Stimulated activated effector memory CD8-positive, alpha-beta T cell treated with anti-CD3 and anti-CD28 coated beads, Interleukin-12 subunit alpha, Interleukin-12 subunit beta, amount 100 ng/mL, for 72 hours (primary cell): ENCODE measurements around the gene HOMER1.

Source experiments
- ATAC-seq: fragments of 150-1000 bp; cut with Tn5 transposase; 2 replicates; pipeline ENCODE4 v1.10.0; 2021
- DNase-seq, 2 donors: peaks; one replicate each; pipeline ENCODE4 v3.0.0; 2021 to 2022; ENCODE audit warnings: low spot score in 2 of 2
- H3K27ac Mint-ChIP-seq: one replicate; pipeline ENCODE4 v1.8.0; 2022; ENCODE audit warnings: mild to moderate bottlenecking, mixed read lengths
- H3K36me3 Mint-ChIP-seq: one replicate; pipeline ENCODE4 v1.8.0; 2022; ENCODE audit warnings: mild to moderate bottlenecking, mixed read lengths
- H3K4me1 Mint-ChIP-seq: one replicate; pipeline ENCODE4 v1.8.0; 2022; ENCODE audit warnings: mixed read lengths
- H3K4me3 Mint-ChIP-seq: one replicate; pipeline ENCODE4 v1.8.0; 2022; ENCODE audit warnings: mild to moderate bottlenecking, mixed read lengths
- H3K9me3 Mint-ChIP-seq: one replicate; pipeline ENCODE4 v1.8.0; 2022; ENCODE audit warnings: mixed read lengths

Gene HOMER1

DNA sequence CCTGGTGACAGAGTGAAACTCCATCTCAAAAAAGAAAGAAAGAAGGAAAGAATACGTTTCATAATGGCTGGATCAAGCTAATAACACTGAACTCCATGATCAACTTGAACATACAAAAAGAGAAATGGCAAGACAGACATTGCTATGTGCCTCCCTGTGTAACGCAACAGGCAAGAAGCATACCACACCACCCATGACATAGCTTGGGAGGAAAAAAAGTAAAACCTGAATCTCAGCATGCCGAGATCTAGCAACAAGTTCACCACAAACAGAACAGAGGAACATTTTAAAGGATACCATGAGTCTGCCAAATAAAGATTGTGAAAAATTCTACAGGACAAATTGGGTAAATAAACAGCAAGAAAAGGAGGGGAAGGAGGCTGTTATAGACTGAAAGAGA is 26.7 kb downstream of the HOMER1 start:
- Mint-ChIP-seq H3K4me1 (no peaks in the 10 kb centered on the region), H3K4me3 (no peak overlapping the region), H3K9me3 (peaks cover 2% of the 10 kb centered on the region), H3K36me3 (no peaks in the 10 kb centered on the region), H3K27ac (no peak overlapping the region)
- DNase-seq (no peak), ATAC-seq (no peak)

DNA sequence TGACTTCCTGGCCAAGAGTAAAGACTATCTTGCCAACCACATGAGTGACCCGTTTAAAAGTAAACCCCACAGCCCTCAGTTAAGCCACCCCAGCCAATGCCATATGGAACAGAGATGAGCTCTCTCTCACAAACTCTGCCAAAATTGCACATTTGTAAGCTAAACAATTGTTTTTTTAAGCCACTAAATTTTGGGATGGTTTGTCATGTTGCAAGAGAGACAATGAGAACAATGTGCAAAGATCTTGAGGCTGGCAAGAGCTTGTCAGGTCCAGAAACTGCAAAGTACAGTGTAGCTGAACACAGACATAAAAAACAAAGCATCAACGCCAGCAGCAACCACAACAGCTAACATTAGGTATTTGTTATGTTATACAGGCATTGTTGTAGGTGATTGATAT is 27.8 kb downstream of the HOMER1 start:
- DNase-seq (no peak), ATAC-seq (no peak)
- H3K27ac Mint-ChIP-seq: no peak overlapping the region
- peaks cover 2% of the 10 kb centered on the region for H3K9me3 Mint-ChIP-seq
- H3K36me3 Mint-ChIP-seq: no peaks in the 10 kb centered on the region
- no peaks in the 10 kb centered on the region for H3K4me1 Mint-ChIP-seq
- no peak overlapping the region for H3K4me3 Mint-ChIP-seq

DNA sequence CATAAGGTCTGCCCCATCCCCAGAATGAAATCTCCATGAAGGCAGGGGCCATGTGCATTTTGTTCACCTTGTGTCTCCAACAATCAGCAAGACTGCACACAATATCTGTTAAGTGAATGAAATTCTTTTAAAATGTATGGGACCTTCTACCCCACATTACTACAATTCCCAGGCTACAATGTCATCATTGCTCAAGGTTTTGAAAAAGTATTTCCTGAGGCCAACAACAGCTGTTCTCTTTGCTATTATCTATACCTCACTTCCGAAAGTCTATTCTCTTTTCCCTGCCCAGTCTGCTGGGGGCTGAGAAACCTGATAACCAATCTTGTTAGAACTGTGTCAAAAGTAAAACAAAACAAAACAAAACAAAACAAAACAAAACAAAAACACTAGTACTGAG is 29.2 kb downstream of the HOMER1 start:
- ATAC-seq (no peak), DNase-seq (no peak)
- H3K36me3 Mint-ChIP-seq: no peaks in the 10 kb centered on the region
- no peak overlapping the region for H3K4me3 Mint-ChIP-seq
- no peaks in the 10 kb centered on the region for H3K4me1 Mint-ChIP-seq
- no peak overlapping the region for H3K27ac Mint-ChIP-seq
- H3K9me3 Mint-ChIP-seq: peaks cover 2% of the 10 kb centered on the region

DNA sequence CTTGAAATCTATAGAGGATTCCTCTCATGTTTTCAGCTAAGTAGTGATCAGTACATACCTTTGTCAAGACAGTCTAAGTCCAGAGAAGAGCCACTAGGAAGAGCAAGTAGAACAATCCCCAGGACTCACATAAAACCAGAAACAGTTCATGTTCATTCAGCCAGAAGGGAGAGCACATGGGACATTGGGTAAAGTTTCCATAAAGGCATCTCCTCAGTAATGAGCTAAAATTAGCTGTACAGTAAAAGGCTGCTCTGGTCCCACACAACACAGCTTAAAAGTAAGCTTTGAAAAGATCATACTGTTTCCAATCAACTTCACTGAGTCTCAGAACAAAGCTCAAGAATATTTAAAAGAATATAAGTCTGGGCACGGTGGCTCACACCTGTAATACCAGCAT is 32.4 kb downstream of the HOMER1 start:
- H3K27ac Mint-ChIP-seq: no peak overlapping the region
- no peaks in the 10 kb centered on the region for H3K36me3 Mint-ChIP-seq
- no peak for DNase-seq

DNA sequence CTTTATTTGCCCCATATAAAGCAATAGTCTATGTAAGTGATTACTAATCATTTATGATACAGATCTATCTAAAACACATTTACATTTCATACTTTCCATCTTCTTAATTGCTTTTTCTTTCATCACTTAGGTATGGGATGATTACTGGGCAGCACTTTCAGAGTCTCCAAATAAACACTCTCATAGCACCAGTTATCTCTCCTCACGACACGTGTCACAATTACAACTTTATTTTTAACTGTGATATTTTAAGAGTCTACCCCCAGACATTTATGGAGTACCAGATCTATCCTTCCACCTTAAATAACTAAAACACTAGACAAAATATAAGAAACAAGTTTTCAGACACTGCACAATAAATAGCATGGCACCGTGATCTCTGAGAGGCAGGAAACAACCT is 32.9 kb downstream of the HOMER1 start:
- no peaks in the 10 kb centered on the region for H3K4me1 Mint-ChIP-seq
- no peak for ATAC-seq
- H3K27ac Mint-ChIP-seq: no peak overlapping the region
- no peak overlapping the region for H3K4me3 Mint-ChIP-seq
- no peaks in the 10 kb centered on the region for H3K36me3 Mint-ChIP-seq
- DNase-seq: no peak
- H3K9me3 Mint-ChIP-seq: peaks cover 2% of the 10 kb centered on the region

More for the DNA sequence above, 32.4 kb downstream of the HOMER1 start:
- H3K9me3 Mint-ChIP-seq: peaks cover 2% of the 10 kb centered on the region
- no peaks in the 10 kb centered on the region for H3K4me1 Mint-ChIP-seq
- ATAC-seq: no peak
- no peak overlapping the region for H3K4me3 Mint-ChIP-seq

DNA sequence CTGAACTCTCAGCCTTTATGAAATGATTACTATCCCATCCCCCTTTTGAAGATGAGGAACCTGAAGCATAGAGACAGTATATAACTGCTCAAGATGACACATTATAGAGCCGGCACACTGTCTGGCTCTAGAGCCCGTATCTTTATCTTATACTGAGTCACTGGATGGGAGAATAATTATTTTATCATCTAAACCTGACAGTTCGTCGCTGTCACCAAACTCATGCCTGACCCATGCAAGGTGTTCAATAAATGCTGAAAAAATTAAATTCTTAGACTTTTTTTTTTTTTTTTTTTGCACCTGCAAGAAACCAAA is 38.8 kb downstream of the HOMER1 start:
- no peak for DNase-seq
- Mint-ChIP-seq H3K27ac (no peak overlapping the region), H3K36me3 (no peaks in the 10 kb centered on the region), H3K4me1 (no peaks in the 10 kb centered on the region), H3K4me3 (no peak overlapping the region), H3K9me3 (no peaks in the 10 kb centered on the region)
- no peak for ATAC-seq

DNA sequence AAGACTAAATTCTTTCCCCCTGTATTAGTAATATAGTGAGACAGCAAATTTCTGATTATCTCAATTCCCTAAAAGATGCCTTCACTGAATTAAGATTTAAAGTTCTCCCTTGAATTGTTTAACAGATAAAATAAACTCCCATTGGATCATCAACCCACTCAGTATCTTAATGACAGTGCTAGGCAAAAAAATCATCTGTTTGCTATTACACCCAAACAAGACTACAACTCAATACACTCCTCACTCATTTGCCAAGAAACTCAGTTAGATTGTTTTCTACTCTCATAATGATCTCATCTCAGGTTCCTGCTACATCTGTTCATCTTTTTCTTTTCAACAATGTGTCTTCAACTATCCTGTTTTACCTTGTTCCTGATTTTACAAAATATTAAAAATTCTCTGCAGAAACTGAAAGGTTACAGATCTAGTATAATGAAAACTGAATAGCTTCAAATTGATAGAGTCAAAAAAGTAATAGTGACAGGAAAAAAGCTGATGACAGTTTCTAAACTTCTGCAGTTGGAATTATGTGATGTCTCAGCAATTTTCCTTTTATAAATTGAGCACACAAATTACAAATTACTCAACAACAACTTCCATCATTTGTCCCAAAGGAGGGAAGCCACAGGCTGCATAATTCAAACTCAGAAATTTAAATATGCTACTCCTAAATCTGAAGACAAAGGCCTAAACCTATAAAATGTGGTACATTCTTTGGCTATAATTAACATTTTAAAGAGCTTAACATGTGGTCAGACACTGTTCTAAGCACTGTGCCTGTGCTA is 39.4 kb downstream of the HOMER1 start:
- Mint-ChIP-seq H3K36me3 (no peaks in the 10 kb centered on the region), H3K9me3 (no peaks in the 10 kb centered on the region), H3K27ac (no peak overlapping the region), H3K4me3 (no peak overlapping the region), H3K4me1 (no peaks in the 10 kb centered on the region)
- DNase-seq (no peak), ATAC-seq (no peak)

DNA sequence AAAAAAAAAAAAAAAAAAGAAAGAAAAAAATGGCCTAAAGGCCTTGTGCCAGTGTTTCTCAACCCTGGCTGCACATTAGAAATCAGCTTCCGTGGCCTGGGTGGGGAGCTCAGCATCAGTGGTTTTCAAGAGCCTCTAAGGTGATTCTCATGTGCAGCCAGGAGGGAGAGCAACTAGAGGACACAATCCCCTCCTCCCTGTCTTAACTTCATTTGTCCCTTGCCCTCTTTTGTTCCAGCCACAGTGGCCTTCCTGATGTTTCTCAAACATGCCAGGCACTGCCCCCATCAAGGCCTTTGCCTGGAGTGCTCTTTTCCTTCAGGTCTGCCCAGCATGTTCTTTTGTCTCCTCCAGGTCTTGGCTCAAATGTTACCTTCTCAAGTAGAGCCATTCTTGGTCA is 42.4 kb downstream of the HOMER1 start:
- Mint-ChIP-seq H3K4me1 (no peaks in the 10 kb centered on the region), H3K36me3 (no peaks in the 10 kb centered on the region)
- ATAC-seq: no peak

DNA sequence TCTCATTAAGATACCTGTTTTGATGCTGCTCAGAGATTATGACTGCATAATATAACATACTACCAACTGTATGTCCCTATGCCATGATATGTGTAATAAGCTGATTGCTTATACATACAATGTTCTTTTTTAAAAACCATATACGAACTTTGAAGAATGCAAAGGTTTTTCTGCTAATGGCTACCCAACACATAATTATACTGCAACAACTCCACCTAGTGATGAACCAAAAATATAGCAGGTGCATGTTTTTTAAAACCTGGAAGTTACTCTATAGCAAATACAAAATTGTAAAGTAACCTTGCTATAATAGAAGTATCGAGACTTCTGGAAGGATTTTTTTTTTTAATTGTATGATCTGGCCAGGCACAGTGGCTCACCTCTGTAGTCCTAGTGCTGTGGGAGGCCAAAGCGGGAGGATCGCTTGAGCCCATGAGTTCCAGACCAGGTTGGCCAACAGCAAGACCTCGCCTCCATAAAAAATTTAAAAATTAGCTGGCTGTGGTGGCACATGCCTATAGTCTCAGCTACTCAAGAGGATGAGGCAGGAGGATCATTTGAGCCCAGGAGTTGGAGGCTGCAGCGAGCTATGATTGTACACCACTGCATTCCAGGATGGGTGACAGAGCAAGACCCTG is 49.1 kb downstream of the HOMER1 start:
- Mint-ChIP-seq H3K36me3 (no peaks in the 10 kb centered on the region), H3K4me3 (no peak overlapping the region), H3K9me3 (no peaks in the 10 kb centered on the region), H3K4me1 (no peaks in the 10 kb centered on the region), H3K27ac (no peak overlapping the region)
- ATAC-seq: no peak
- no peak for DNase-seq

More for the DNA sequence above, 42.4 kb downstream of the HOMER1 start:
- no peak for DNase-seq
- Mint-ChIP-seq H3K27ac (no peak overlapping the region), H3K9me3 (no peaks in the 10 kb centered on the region), H3K4me3 (no peak overlapping the region)

DNA sequence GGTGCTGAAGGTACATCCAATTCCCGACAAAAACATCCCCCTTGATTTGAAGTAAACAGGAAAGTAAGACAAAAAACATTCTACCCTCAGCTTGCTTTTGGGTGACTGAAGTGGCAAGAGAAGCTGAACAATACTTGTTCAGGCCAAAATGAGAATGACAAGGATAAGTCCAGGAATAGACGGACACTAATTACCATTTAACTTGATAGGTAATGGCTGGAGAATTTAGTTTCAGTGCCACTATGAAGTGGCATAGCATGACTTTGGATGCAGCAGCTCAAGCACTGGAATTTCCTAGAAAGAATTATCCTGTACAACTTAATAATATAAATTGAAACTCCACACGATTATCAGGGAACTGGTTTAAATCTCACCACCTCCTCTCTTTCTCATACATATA is 49.7 kb downstream of the HOMER1 start:
- Mint-ChIP-seq H3K27ac (no peak overlapping the region), H3K4me3 (no peak overlapping the region), H3K4me1 (no peaks in the 10 kb centered on the region), H3K9me3 (no peaks in the 10 kb centered on the region), H3K36me3 (no peaks in the 10 kb centered on the region)
- no peak for DNase-seq
- ATAC-seq: no peak

DNA sequence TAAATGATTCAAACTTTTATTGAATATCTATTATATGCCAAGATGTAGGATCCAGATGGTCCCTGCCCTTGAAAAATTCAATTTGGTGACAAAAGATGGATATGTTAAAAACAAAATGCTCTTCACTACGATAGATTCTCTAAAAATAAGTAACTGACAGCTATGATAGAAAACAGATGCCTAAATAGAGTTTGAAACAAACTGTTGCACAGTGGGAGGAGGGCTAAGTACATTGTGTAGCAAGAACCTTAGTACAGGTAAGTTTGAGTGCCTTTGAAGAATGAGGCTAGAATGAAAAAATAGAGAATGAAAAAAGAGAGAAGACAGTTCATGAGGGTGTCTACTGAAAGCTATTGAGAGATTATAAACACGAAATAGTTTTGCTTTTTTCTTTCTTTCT is 54.3 kb downstream of the HOMER1 start:
- ATAC-seq: no peak
- no peak for DNase-seq
- no peak overlapping the region for H3K27ac Mint-ChIP-seq
- H3K4me1 Mint-ChIP-seq: no peaks in the 10 kb centered on the region
- no peaks in the 10 kb centered on the region for H3K9me3 Mint-ChIP-seq
- H3K36me3 Mint-ChIP-seq: no peaks in the 10 kb centered on the region
- no peak overlapping the region for H3K4me3 Mint-ChIP-seq

DNA sequence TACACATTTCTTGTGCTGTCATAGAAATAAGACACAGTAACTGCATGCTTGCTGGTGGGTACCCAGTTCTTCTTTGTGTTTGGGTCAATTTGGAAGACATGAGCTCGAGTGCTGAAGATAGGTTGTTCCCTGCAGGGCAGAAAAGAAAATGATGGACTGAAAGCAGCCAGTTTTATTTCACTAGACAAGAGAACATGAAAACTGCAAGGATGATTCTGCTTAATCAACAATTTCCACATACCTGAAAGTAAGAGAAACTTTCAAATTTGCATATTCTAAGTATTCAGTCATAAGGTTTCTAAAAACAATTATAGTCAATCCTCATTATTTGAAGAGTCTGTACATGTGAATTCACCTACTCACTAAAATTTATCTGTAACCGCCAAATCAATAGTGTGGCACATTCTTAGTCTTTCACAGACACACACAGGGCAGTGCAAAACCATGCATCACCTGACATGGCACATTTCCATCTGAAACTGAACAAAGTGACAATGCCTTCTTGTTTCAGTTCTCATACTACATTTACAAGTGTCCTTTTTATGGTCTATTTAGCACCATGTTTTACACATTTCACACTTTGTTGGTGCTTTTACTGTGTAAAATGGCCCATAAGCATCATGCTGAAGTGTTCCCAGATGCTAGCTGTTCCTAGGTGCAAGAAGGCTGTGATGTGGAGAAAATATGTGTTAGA is 56.9 kb downstream of the HOMER1 start:
- no peak for ATAC-seq
- Mint-ChIP-seq H3K4me3 (no peak overlapping the region), H3K4me1 (no peaks in the 10 kb centered on the region), H3K36me3 (no peaks in the 10 kb centered on the region), H3K9me3 (no peaks in the 10 kb centered on the region), H3K27ac (no peak overlapping the region)
- DNase-seq: no peak

DNA sequence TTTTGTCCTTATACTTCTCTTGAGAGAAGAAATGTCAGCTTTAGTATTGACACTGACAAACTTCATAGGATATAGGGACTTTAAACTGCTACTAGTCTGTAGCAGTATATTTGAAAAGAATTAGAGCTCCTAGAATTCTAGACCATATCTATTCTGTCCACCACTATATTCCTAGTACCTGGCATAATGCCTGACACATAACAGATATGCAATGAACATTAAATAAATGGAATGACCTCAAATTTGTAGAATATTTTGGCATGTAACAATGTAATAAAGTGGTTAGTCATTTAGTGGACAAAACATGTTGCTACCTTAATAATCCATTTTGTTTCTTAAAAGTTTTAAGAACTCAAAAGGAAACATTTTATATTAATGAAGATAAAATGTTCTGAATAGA is 57.5 kb downstream of the HOMER1 start:
- Mint-ChIP-seq H3K4me1 (no peaks in the 10 kb centered on the region), H3K27ac (no peak overlapping the region), H3K36me3 (no peaks in the 10 kb centered on the region), H3K4me3 (no peak overlapping the region), H3K9me3 (no peaks in the 10 kb centered on the region)
- ATAC-seq (no peak), DNase-seq (no peak)

DNA sequence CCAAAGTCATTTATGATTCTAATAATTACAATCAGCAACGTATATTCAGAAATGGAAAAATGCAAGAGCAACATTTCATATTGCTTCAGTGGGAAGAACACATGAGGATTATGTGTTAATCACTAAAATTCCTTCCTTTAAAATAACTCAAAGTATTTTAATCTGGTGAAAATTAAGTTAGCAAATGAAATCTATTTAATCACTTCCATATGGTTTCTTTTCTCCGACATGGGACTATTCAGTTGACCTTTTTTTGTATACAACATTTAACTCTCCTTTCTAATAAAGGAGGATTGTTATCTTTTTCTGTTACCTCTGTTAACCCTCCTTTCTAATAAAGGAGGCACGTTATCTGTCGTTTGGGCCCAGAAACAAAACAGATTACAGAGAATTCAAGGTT is 59.9 kb downstream of the HOMER1 start:
- H3K9me3 Mint-ChIP-seq: no peaks in the 10 kb centered on the region
- no peak overlapping the region for H3K27ac Mint-ChIP-seq
- no peaks in the 10 kb centered on the region for H3K36me3 Mint-ChIP-seq
- DNase-seq (no peak), ATAC-seq (no peak)
- H3K4me3 Mint-ChIP-seq: no peak overlapping the region
- H3K4me1 Mint-ChIP-seq: no peaks in the 10 kb centered on the region

DNA sequence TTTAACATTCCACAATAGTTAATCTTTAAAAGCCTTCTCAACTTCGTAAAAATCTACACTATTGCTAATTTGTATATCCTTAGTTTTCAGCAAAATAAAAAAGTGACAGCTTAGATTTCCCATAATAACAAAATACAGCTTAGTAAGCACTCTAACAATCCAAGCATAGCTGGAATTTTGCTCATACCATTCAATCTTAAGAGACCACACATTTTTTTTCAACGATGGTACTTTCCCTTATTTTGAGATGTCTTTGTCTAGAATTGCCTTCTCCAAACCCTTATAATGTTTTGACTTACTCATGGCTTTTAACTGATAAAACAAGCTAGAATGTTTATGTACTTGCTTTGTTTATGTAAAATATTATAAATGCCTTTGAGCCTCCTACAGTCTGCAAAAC is 65.6 kb downstream of the HOMER1 start:
- Mint-ChIP-seq H3K36me3 (no peaks in the 10 kb centered on the region), H3K27ac (no peak overlapping the region), H3K4me1 (no peaks in the 10 kb centered on the region), H3K4me3 (no peak overlapping the region), H3K9me3 (no peaks in the 10 kb centered on the region)
- DNase-seq (no peak), ATAC-seq (no peak)

DNA sequence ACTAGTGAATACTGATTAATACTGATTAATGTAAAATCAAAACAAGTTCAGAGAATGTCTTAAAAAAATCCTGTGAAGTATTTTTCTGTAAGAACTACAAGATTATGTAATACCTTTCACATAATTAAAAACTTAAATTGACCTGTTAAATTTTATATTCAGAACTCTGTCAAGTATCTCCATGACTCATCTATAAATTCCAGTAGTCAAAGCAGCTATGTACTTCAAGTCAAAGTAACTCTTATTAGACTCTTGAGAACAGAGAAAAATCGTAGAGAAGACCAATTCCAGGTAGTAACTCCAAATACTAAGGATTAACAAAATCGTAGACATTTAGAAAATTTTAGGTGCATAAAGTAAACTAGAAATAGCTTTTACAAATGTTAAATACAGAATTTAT is 77.1 kb downstream of the HOMER1 start:
- Mint-ChIP-seq H3K9me3 (no peaks in the 10 kb centered on the region), H3K27ac (no peak overlapping the region), H3K4me3 (no peak overlapping the region), H3K36me3 (no peaks in the 10 kb centered on the region), H3K4me1 (no peaks in the 10 kb centered on the region)
- ATAC-seq (no peak), DNase-seq (no peak)
